ENCODE measurements around the gene COX8A. TPM values are rescaled to one million over a fixed set of nuclear protein-coding genes. Genes with fewer than 3 reads are reported as not detected.
A peak's percentile ranks its signal among the peaks of the same experiment; 100 is the strongest.

The COX8A gene
- total RNA-seq, 1 experiment from 2014 or later, result 1,023 TPM

GRCh38 chr11:64019106-64020037, 45.0 kb downstream of the COX8A start:
- no peak for DNase-seq (ENCODE audit: low read depth)

GRCh38 chr11:64020976-64021756, 46.7 kb downstream of the COX8A start:
- no peak for DNase-seq (ENCODE audit: low read depth)

- DNase-seq (ENCODE audit: low read depth), result no peak
Measured at GRCh38 chr11:64021757-64022093, 47.3 kb downstream of the COX8A start.

- no peak for DNase-seq (ENCODE audit: low read depth)
Measured at GRCh38 chr11:64022125-64022784, 47.8 kb downstream of the COX8A start.

- no peak for DNase-seq (ENCODE audit: low read depth)
Measured at GRCh38 chr11:64023712-64024710, 49.6 kb downstream of the COX8A start.

- DNase-seq (ENCODE audit: low read depth), result peak; percentile 56
Measured at GRCh38 chr11:64025205-64025604, 50.8 kb downstream of the COX8A start.

Small RNAs within 50 kb of the gene (small RNA-seq; reads per million reads assigned to genes)
- gene RNU6-45P, result not detected

Other genes starting within 250 kb of the COX8A start
- 14.9 and 18.6 TPM in 2 replicates for gene ZFTA, start 205.8 kb upstream of the COX8A start, total RNA-seq (2014; rRNA removed; shearing (Covaris generic))
- 32.8 and 40.6 TPM in 2 replicates for gene SPINDOC, start 161.2 kb upstream of the COX8A start, total RNA-seq (2014; rRNA removed; shearing (Covaris generic))
- gene MARK2, start 135.5 kb upstream of the COX8A start, total RNA-seq (2014; rRNA removed; shearing (Covaris generic)), result 18.2 and 39.9 TPM in 2 replicates
- gene RCOR2, start 57.5 kb upstream of the COX8A start, total RNA-seq (2014; rRNA removed; shearing (Covaris generic)), result 0.11 and 0.17 TPM in 2 replicates
- 10.6 and 15.9 TPM in 2 replicates for gene NAA40, start 35.6 kb upstream of the COX8A start, total RNA-seq (2014; rRNA removed; shearing (Covaris generic))
- gene OTUB1, start 11.8 kb downstream of the COX8A start, total RNA-seq (2014; rRNA removed; shearing (Covaris generic)), result 80.1 and 87.9 TPM in 2 replicates
- not detected in 2 replicates for gene FLRT1, start 61.3 kb downstream of the COX8A start, total RNA-seq (2014; rRNA removed; shearing (Covaris generic))
- 19.9 and 22.5 TPM in 2 replicates for gene MACROD1, start 191.5 kb downstream of the COX8A start, total RNA-seq (2014; rRNA removed; shearing (Covaris generic))
- gene STIP1, start 211.6 kb downstream of the COX8A start, total RNA-seq (2014; rRNA removed; shearing (Covaris generic)), result 367 and 368 TPM in 2 replicates
- 1.5 and 2.0 TPM in 2 replicates for gene FERMT3, start 232.1 kb downstream of the COX8A start, total RNA-seq (2014; rRNA removed; shearing (Covaris generic))